Measurements from ENCODE around the gene TACC2.

DNA sequence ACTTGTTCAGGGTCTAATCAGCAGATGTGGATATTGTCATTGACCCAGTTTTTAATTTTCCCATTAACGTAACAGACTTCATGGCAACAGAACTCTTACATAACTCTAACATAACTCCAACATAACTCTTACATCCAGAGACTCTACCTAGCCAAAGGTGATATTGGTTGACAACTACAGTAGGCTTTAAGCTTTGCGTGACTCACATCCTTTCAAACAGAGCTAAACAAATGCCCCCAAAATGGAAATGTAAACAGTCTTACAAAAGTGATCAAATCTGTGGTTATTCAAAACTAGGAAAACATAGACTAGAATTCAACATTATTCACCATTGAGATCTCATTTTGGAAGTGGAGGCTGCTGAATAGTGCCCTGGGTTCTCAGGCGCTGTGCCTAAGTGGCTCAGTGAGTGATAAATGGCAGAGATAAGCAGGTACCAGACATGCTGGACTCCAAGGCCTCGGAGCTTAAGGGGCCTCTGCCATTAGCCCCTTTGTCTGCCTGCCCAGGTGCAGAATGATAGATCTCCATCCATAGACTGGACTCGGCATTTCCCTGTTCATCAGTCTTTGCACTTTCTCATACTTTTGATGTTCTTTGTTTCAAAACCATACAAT, 247.8 kb downstream of the TACC2 start:
- TF ChIP-seq POLR2A (IDR thresholded peaks at IDR 0.05), result no peak
- TF ChIP-seq, protein P1, sequence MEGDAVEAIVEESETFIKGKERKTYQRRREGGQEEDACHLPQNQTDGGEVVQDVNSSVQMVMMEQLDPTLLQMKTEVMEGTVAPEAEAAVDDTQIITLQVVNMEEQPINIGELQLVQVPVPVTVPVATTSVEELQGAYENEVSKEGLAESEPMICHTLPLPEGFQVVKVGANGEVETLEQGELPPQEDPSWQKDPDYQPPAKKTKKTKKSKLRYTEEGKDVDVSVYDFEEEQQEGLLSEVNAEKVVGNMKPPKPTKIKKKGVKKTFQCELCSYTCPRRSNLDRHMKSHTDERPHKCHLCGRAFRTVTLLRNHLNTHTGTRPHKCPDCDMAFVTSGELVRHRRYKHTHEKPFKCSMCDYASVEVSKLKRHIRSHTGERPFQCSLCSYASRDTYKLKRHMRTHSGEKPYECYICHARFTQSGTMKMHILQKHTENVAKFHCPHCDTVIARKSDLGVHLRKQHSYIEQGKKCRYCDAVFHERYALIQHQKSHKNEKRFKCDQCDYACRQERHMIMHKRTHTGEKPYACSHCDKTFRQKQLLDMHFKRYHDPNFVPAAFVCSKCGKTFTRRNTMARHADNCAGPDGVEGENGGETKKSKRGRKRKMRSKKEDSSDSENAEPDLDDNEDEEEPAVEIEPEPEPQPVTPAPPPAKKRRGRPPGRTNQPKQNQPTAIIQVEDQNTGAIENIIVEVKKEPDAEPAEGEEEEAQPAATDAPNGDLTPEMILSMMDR (IDR thresholded peaks at IDR 0.05), result no peak
